HL-60 (cell line): ENCODE data around the gene ZNF785.

Source experiments
- DNase-seq, 2 experiments: peaks; one replicate each; pipeline ENCODE4 v3.0.0-alpha.2; 2010 to 2020; ENCODE audit warnings: low read depth in 1 of 2, low spot score in 1 of 2
- H3K27ac ChIP-seq: fragments of 250-450 bp; sonication (Bioruptor Pico); replicated peaks from 2 replicates; pipeline ENCODE4 v1.5.1; 2020; ENCODE audit warnings: mild to moderate bottlenecking, moderate library complexity
- H3K27me3 ChIP-seq: fragments of 250-450 bp; sonication (Bioruptor Pico); 2 replicates; pipeline ENCODE4 v1.5.1; 2021; ENCODE audit warnings: mild to moderate bottlenecking, moderate library complexity; ENCODE audit not compliant: insufficient read depth, poor library complexity, severe bottlenecking
- H3K4me3 ChIP-seq: replicated peaks from 2 replicates; pipeline ENCODE4 v1.5.1; 2011; ENCODE audit warnings: mild to moderate bottlenecking, control low read depth, low read length; ENCODE audit not compliant: insufficient read depth
- GABPA ChIP-seq: IDR thresholded peaks from 2 replicates; pipeline ENCODE4 v1.6.1; 2012; ENCODE audit warnings: low read depth
- POLR2AphosphoS5 ChIP-seq: IDR thresholded peaks from 2 replicates; pipeline ENCODE4 v1.6.1; 2012; ENCODE audit warnings: low read depth
- REST ChIP-seq: IDR thresholded peaks from 2 replicates; pipeline ENCODE4 v1.6.1; 2012; ENCODE audit warnings: low read depth; ENCODE audit not compliant: insufficient replicate concordance
- SPI1 ChIP-seq: IDR thresholded peaks from 2 replicates; pipeline ENCODE4 v1.6.1; 2012; ENCODE audit warnings: low read depth, mild to moderate bottlenecking, borderline replicate concordance
- TF ChIP-seq, protein P1 (sequence below): IDR thresholded peaks from one replicate; pipeline ENCODE4 v1.5.1; 2011; ENCODE audit warnings: low read length, control low read depth, inconsistent platforms; ENCODE audit not compliant: insufficient read depth

The ZNF785 gene

DNA sequence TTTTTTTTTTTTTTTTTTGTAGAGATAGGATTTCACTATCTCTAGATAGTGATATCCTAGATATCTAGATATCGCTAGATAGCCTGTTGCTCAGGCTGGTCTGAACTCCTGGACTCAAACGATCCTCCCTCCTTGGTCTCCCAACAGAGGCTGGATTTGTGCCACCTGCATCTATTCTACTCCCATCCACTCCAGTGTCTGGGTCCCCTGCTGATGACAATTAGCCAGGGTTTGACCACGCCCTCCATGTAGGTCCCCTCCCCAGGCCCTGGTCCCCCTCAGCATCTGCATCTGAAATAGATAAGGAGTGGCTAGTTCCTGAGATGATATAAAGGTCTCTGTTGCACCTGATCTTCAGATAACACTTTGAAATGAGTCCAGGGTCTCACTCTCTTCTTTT lies 16.2 kb downstream of the ZNF785 start:
- no peak for DNase-seq
- H3K27ac ChIP-seq = no peak overlapping the region
- no peak for TF ChIP-seq POLR2AphosphoS5
- H3K4me3 ChIP-seq = no peak overlapping the region
- H3K27me3 ChIP-seq = no peaks in the 10 kb centered on the region

- H3K4me3 ChIP-seq = no peak overlapping the region
- TF ChIP-seq SPI1 (no peak), GABPA (no peak), POLR2AphosphoS5 (no peak), REST (no peak)
- TF ChIP-seq, protein P1, sequence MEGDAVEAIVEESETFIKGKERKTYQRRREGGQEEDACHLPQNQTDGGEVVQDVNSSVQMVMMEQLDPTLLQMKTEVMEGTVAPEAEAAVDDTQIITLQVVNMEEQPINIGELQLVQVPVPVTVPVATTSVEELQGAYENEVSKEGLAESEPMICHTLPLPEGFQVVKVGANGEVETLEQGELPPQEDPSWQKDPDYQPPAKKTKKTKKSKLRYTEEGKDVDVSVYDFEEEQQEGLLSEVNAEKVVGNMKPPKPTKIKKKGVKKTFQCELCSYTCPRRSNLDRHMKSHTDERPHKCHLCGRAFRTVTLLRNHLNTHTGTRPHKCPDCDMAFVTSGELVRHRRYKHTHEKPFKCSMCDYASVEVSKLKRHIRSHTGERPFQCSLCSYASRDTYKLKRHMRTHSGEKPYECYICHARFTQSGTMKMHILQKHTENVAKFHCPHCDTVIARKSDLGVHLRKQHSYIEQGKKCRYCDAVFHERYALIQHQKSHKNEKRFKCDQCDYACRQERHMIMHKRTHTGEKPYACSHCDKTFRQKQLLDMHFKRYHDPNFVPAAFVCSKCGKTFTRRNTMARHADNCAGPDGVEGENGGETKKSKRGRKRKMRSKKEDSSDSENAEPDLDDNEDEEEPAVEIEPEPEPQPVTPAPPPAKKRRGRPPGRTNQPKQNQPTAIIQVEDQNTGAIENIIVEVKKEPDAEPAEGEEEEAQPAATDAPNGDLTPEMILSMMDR = no peak
- peak; percentile 75 to 87 for DNase-seq
- H3K27me3 ChIP-seq = no peaks in the 10 kb centered on the region
- H3K27ac ChIP-seq = peak overlapping the region; percentile 49
Observed at GRCh38 chr16:30567991-30568638, 17.4 kb downstream of the ZNF785 start.

GRCh38 chr16:30567160-30567990 lies 18.1 kb downstream of the ZNF785 start:
- H3K4me3 ChIP-seq = no peak overlapping the region
- TF ChIP-seq SPI1 (no peak), POLR2AphosphoS5 (no peak)
- TF ChIP-seq, protein P1 = no peak
- DNase-seq = no peak
- peak overlapping the region; percentile 49 for H3K27ac ChIP-seq
- no peaks in the 10 kb centered on the region for H3K27me3 ChIP-seq

- no peak overlapping the region for H3K4me3 ChIP-seq
- no peak for TF ChIP-seq SPI1
- DNase-seq = no peak
- H3K27ac ChIP-seq = no peak overlapping the region
- no peaks in the 10 kb centered on the region for H3K27me3 ChIP-seq
Observed at GRCh38 chr16:30566531-30566930, 19.0 kb downstream of the ZNF785 start.

GRCh38 chr16:30565984-30566383 lies 19.5 kb downstream of the ZNF785 start:
- no peaks in the 10 kb centered on the region for H3K27me3 ChIP-seq
- DNase-seq = no peak
- TF ChIP-seq, protein P1 = no peak
- TF ChIP-seq SPI1 = no peak
- no peak for TF ChIP-seq REST
- no peak for TF ChIP-seq GABPA
- no peak for TF ChIP-seq POLR2AphosphoS5
- H3K27ac ChIP-seq = no peak overlapping the region
- H3K4me3 ChIP-seq = no peak overlapping the region
